Activated CD4-positive, alpha-beta T cell treated with anti-CD3 and anti-CD28 coated beads, Interleukin-2, amount 50 U/mL, for 24 hours (primary cell): ENCODE measurements around the gene GPC1.

Source experiments
- DNase-seq, 2 donors: peaks; one replicate each; pipeline ENCODE4 v3.0.0-alpha.2; 2020; ENCODE audit warnings: low read depth in 1 of 2, low spot score in 1 of 2

Gene GPC1

DNA sequence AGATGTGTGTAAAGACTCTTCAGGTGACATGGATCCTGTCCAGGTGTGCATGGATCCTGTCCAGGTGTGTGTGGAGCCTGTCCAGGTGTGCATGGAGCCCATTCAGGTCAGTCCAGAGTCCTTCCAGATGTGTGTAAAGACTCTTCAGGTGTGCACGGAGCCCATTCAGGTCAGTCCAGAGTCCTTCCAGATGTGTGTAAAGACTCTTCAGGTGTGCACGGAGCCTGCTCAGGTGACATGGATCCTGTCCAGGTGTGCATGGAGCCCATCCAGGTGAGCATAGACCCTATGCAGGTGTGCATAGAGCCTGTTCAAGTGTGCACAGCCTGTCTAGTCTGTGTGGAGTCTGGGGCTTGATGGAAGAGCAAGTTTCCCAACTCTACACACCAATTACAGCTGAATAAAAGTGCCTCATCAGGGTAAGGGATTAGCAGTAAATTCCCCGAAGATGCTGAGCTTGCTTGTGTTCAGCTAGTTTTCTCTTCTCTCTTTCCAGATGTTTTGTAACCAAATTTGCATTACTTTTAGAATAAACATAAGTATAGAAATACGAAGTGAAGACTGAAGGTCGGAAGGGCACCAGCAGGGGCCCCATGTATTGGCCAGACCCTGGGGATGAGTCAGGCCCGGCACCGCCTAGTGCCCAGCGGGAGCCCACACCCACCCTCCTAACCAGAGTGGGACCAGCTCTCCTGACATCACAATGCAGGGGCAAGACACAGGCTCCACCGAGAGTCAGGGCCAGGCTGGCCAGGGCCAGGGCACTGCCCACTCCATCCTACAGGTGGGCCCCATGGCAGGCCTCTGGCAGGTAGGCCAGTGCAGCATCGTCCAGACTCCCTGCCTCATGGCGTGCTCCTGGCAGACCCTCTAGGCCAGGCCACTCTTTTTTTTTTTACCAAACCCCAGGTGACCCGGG lies 38.6 kb upstream of the GPC1 start:
- no peak for DNase-seq

DNA sequence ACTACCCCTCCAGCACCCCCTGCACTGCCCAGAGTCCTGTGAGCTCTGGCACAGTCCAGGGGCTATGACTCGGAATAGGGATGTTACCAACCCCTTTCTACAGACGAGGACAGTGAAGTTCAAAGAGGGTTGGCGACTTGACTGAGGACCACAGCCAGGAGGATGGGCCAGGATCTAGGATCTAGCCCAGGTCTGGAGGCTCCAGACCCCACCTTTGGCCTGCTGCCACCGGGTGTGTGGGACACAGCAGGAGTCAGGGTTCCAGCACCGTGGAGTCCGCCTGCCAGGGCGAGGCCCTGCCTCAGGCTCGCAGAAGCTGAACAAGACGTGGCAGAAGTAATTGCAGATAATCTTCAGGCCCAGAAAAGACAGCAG lies 37.9 kb upstream of the GPC1 start:
- no peak for DNase-seq

DNA sequence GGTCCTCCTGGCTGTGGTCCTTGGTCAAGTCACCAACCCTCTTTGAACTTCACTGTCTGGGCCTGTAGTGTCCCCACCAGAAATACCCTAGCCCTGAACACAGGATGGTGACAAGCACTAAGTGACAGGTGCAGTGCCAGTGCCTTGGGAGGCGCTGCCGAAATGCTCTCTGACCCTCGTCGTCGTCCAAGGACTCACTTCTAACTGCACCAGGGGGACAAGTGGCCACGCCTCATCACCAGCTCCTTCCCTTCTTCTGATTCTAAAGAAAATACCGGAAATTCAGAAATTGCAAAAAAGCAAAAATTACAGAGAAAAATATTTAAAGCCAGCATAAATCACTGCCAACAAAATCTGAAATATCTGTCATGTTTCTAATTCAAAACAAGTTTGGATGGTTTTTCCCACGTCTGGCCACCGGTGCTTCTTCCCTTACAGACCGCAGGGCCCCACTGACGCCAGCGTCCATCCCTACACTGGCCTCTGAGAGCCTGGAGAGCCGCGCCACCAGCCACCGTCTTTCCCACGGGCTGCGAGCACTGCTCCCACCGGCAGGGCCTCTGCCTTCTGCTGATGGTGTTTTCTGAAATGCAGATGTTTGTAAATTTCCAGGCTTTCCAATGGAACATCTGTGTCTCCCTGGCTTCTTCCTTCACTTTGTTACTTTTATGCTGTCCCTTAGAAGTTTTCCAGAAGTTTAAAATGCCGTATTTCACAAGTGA lies 37.4 kb upstream of the GPC1 start:
- no peak for DNase-seq

DNA sequence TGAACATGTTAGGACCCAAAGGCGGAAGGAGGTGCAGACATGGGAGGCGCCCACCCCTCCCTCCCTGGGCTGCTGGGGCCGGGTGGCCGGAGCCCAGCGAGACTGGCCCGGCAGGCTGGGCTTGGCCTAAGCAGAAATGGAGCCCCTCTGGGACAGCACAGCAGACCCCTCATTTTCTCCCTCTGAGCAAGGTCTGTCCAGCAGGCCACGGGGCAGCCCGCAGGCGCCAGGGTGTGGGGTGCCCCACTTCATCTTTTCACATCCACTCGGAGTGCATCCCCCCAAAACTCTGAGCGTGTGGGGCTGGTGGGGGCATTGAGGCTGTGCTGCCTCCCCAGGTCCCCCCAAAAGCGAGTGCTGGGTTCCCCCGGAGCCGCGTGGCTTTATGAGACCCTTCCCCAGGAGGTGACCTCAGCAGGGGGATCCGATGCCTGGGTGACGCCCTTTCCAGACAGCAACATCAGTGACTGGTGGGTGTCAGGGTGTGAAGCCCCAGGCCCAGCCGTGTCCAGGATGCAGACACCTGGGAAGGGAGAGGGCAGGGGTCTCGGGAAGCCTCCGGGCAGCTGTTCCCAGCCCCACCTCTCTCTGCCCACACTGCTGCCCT lies 36.7 kb upstream of the GPC1 start:
- no peak for DNase-seq

DNA sequence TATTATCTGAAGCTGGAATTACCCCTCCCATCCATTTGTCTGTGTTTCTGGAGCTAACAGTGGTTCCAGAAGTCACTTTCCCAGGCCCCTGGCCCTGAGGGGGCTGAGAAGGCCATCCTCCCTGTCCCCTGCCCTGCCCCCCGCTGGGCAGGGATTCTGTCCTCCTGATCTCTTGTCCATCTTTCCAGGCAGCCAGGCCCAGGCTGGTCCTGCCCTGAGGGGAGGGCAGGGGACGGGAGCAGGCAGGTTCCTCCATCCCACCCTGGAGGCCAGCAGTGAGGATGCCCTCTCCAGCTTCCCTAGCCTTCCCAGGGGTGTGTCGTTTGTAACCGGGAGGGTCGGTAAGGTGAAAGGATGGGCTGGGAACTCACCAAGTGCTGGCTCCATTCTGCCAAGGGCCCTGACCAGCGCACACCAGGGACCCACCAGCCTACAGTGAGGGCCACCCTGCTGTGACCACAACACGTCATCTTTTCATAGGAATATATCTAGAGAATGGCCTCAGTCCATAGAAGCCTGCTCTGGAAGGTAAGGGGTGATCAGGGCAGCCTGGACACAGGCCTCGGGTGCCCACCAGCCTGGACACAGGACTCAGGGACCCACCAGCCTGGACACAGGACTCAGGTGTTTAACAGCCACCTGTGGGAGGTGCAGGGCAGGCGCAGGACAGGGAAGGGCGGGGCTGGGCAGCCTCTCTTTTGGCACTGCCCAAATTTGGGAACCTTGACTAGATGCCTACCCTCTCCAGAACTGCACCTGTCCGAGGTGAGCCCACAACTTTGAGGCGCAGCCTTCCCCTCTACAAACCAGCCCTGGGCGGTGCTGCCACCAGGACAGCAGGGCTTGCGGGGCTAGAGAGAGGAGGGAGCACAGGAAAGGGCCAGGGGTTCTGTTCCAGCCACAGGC lies 35.8 kb upstream of the GPC1 start:
- no peak for DNase-seq

DNA sequence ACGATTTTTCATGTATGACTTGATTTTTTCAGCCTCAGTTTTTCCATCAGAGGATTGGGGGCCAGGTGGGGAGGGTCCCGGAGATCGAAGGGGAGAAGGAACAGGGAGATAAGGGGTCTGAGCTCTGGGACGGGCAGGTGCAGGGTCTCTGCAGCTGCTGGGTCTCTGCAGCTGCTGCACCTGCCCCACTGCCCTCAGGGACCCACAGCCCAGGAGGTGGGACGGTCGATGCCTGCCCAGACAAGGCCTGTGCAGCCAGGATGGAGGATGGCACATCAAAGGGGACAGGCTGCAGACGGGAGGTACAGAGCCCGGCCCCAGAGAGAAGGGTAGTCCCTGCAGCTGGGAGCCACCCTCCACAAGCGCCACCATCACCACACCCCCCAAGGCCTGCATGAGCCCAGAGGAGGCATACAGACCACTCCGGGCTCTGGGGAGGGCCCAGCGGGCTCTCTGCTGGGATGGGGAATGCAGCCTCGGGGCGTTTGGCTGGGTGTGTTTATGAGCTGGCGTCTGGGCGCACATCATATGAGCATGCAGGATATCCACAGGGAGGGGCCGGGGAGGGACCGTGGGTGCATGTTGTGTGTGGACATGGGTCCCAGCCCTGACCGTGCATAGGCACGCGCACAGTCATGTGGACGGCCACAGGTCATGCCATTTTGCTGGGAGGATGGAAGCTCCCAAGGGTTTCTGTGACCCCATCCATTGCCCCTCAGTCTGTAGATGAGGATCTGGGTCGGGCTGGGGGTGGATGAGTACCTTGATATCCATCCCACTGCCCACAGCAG lies 34.9 kb upstream of the GPC1 start:
- DNase-seq, result no peak

DNA sequence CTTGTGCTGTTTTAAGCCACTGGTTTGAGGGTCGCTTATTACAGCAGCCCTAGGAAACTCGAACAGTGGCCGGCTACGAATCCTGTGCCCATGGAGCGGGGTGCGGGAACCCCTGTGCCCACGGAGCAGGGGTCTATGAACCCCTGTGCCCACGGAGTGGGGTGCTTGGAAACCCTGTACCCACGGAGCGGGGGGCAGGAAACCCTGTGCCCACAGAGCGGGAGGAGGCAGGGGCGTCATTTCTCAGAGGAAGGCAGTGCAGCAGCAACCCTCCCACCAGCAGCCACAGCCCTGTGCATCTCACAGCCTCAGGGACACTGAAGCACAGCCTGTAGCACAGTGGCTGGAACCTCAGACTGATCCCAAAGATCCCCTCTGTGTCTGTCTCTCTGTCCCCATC lies 34.2 kb upstream of the GPC1 start:
- no peak for DNase-seq

DNA sequence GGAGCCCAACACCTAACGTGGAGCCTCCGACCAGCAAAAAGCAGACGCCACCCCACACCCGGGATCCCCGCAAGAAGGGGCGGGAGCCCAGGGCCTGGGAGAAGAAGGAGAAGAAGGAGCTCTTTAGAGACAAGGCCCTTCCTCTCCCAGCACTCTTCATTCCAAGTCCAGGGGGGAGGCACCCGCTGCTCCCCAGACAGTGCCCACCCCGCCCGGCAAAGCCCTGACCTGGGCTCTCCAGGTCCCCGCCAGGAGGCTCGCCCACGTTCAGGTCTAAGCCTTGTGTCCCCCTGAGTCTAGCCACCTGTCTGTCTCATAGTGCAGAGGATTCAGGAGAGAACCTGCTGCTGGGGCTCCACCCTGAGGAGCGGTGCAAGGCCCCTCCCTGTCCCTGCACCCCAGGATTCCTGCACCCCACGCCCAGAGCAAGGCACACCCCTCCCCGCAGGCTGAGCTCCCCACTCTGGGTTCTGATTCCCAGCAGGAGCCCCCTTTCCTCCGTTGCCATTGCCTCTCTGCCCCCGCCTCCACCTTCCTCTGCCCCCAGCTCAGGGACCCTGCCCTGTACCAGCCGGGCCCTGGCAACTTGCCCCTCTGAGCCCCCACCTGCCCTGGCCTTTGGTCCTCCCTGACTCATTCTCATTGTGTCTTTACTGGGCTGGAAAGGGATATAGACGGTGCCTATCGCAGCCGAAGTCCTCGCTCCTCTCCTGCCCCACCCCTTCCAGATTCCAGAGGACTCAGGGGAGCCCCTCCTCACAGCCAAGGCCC lies 33.5 kb upstream of the GPC1 start:
- DNase-seq, result no peak

DNA sequence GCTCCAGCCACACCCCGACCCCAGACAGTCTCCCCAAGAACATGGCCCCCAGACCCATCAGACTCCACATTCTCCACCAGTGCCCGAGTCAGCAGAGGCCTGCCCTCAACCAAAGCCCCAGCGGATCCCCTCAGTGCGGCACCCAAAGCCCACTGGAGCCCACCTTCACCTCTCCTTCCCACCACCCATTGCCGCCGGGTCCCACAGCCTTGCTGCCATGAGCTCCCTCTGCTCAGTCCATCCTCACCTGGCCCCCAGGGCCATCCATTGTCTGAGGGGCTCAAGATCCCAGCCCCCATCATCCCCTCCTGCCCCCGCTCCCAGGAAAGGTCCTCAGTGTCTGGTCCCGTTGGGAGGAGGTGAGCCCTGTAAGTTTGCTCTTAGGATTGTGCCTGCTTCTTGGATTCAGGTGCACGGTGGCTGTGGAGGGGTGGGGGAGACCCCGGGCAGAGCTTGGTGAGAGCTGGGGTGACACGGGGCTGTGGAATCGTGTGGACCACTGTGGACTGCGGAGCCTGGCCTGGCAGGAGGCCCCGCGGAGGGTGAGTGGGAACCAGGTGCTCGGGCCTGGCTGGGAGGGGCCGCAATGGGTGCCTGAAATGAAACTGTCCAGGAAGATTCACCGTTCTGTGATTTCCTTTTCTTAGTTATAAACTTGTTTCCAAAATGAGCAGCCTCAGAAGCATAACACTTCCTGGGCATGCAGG lies 32.7 kb upstream of the GPC1 start:
- no peak for DNase-seq

DNA sequence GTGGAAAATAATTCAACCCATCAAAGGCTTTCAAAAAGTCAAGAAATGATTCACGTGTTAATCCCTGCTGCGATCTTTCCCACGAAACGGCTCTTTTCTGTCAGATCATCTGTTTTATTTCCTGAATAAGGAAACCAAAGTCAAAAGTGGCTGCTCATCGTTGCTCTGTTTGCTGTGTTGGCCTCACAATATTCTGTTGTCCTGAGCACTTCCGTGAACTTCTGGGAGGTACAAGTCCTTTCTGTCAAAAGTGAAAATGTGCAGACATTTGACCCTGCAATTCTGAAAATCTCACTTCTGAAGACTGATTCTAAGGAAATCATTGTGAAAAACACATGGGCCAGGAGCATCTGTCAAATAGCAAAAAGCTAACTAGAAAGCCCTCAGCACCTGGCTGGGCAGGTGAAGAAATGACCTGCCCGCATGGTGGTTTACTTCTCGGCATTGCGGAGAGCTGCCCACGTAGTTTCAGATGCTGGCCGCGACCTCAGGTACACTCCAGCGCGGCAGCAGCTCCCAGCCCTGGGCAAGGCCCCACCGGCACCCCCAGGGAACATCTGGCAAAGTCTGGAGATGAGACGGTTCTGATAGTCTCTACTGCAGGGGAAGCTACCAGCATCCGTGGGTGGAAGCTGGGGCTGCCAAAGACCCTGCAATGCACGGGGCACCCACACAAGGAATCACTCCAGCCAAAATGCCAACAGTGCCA lies 31.9 kb upstream of the GPC1 start:
- no peak for DNase-seq

DNA sequence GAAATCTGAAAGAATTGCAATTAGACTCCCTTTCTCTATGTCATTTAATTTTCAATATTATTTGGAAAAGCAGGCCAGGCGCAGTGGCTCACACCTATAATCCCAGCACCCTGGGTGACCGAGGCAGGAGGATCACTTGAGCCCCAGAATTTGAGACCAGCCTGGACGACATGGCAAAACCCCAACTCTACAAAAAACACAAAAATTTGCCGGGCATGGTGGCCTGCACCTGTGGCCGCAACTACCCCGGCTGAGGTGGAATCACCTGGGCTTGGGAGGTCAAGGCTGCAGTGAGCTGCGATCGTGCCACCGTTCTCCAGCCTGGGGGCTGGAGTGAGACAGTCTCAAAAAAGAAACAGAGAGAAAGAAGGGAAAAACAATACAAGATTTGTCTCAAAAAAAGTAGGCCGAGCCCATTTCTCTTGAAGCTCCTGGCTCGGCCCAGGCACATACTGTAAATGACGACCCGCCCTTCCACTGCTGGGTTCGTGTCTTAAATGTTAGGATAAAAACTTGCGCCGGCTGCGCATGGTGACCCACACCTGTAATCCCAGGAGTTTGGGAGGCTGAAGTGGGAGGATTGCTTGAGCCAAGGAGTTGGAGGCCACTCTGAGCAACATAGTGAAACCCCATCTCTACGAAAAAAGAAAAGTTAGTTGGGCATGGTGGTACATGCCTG lies 31.1 kb upstream of the GPC1 start:
- DNase-seq, result no peak

DNA sequence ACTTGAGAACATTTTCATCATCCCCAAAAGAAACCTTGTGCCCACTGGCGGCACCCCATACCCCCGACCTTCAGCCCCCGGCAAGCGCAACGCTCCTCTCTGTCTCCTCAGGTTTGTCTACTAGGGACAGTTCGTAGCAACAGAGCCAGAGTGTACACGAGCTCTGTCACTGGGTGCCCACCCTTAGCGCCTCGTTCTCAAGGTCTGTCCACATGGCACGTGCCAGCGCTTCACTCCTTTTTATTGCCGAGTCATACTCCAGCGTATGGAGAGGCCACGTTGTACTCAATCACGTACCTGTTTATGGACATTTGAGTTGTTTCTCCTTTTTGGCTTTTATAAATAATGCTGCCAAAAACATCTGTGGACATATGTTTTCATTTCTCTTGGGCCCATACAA lies 30.3 kb upstream of the GPC1 start:
- no peak for DNase-seq

DNA sequence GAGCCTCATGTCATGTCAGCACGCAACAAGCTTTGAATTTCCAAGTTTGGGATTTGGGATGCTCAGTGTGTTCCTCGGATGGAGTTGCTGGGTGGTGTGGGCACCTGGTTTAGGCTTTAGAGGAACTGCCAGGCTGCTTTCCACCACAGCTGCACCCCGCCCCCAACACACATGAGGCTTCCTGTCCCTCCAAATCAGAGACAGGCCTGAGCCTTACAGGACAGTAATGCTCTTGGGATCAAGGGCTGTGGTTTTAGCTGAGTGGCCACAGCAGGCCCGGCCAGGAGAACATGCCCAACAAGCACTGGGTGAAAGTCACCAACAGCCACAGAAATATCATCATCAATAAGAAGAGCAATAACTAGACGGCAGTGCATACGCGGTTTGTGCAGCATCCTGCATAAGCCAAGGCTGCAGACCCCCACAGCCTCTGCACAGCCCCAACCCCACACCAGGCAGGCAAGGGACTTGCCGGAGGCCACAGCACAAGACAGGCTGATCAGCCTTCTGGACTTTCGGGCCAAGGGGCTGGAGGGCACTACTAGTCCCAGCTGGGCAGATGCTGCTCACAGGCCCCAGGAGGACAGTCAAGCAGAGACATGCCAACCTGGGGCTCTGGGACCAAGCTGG lies 29.7 kb upstream of the GPC1 start:
- DNase-seq, result no peak

DNA sequence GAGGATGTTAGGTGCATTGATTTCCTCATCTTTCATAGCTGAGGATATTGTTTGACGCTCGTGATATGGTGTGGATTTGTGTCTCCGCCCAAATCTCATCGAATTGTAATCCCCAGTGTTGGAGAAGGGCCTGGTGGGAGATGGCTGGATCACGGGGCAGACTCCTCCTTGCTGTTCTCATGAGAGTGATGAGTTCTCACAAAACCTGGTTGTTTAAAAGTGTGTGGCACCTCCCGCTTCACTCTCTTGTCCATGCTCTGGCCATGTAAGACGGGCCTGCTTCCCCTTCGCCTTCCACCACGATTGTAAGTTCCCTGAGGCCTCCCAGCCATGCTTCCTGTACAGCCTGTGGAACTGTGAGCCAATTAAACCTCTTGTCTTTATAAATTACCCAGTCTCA lies 28.4 kb upstream of the GPC1 start:
- no peak for DNase-seq

DNA sequence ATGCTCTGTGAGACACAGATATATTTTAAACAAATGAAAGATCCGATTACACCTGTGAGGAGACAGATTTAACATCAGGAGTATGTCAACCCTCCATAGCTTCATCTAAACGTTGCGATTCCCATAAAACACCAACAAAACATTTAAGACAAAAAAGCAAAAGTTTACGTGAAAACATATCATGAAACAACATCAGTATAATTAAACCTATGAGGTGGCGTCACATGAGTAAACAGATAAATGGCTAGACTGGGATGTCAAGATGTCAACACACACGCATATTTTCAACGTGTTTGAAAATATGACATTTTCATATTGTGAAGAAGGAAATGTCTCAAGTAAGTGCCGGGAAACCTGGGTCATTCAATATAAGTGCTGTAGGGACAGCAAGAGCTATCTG lies 25.5 kb upstream of the GPC1 start:
- no peak for DNase-seq

DNA sequence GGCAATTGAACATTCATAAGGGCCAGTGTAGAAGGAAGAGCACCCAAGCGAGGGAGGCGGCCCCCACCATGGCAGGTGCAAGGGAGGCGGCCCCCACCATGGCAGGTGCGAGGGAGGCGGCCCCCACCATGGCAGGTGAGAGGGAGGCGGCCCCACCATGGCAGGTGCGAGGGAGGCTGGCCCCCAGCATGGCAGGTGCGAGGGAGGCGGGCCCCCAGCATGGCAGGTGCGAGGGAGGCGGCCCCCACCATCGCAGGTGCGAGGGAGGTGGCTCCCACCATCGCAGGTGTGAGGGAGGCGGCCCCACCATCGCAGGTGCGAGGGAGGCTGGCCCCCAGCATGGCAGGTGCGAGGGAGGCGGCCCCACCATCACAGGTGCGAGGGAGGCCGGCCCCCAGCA lies 24.7 kb upstream of the GPC1 start:
- no peak for DNase-seq
